ENCODE results near the gene MRPS18B.

DNA sequence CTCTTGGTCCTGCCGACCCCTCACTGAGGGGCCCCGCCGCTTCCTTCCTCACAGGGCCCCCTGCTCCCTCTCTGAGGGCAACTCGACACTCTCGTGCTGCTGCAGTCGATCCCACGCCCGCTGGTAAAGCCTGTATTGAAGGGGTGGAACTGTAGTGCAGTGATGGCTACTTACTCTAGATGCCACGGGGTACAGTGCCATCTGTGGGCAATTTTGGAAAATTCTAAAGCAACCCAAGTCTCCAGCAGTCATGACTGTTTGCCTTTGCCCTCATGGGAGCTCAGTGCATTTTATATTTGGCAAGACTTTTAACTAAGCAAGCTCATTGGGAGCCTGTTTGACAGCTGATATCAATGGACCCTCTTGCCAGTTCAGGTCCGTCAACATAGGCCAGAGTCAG is 22.8 kb downstream of the MRPS18B start:
- TF ChIP-seq POLR2AphosphoS5 (IDR thresholded peaks at IDR 0.05) (no peak), POLR2A (IDR thresholded peaks at IDR 0.05) (no peak)
- TF ChIP-seq, protein P1, sequence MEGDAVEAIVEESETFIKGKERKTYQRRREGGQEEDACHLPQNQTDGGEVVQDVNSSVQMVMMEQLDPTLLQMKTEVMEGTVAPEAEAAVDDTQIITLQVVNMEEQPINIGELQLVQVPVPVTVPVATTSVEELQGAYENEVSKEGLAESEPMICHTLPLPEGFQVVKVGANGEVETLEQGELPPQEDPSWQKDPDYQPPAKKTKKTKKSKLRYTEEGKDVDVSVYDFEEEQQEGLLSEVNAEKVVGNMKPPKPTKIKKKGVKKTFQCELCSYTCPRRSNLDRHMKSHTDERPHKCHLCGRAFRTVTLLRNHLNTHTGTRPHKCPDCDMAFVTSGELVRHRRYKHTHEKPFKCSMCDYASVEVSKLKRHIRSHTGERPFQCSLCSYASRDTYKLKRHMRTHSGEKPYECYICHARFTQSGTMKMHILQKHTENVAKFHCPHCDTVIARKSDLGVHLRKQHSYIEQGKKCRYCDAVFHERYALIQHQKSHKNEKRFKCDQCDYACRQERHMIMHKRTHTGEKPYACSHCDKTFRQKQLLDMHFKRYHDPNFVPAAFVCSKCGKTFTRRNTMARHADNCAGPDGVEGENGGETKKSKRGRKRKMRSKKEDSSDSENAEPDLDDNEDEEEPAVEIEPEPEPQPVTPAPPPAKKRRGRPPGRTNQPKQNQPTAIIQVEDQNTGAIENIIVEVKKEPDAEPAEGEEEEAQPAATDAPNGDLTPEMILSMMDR (IDR thresholded peaks at IDR 0.05 in 8 of 11, conservative IDR thresholded peaks at IDR 0.05 in 3 of 11): no peak

Data from spleen (tissue), 7 donors.